Measurements from ENCODE around the gene PPP1R3C.

The PPP1R3C gene

DNA sequence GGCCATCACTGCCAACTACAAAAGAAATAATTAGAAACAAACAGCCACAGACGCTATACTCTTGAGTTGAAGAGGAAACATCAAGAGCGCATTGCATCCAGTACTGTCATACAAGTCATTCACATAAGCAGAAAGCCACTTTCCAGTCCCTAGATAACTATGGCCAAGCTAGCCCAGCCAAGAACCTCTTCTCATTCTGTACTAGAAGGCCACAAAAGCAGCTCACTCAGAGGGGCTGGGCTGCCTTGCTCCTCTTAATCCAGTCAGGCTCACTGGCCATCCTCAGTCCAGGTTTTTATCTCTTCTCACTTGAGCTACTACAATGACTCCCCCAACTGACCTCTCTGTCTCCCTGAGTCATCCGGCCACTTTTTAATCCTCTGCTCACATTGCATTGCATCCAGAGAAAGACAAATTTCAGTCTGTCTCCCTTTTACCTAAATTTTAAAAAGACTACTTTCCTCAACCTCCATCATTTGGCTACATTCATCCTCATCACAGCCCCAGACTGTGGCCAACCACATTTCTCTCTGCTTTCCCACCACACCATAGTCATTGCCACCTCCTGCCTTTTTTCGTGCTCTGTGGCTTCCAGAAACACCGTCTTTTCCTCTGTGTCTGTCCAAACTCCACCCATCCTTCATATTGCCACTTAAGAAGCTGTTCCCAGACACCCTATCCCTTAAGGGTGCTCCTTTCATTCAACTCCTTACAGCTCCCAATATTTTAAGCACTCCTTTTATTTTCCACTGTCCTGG, 25.0 kb downstream of the PPP1R3C start:
- Histone ChIP-seq H3K4me1 (ENCODE audit: control insufficient read depth, low read depth, low read length) (no peaks in the 10 kb centered on the region), H3K27ac (ENCODE audit: low read length) (no peak overlapping the region), H3K9ac (ENCODE audit: low read length) (no peak overlapping the region), H3K9me3 (ENCODE audit: control insufficient read depth, low read depth, low read length) (no peaks in the 10 kb centered on the region), H3K4me3 (ENCODE audit: low read length) (no peak overlapping the region), H3K27me3 (ENCODE audit: control insufficient read depth, insufficient read depth, low read length) (no peaks in the 10 kb centered on the region), H3K36me3 (ENCODE audit: control insufficient read depth, low read depth, low read length) (no peaks in the 10 kb centered on the region)

DNA sequence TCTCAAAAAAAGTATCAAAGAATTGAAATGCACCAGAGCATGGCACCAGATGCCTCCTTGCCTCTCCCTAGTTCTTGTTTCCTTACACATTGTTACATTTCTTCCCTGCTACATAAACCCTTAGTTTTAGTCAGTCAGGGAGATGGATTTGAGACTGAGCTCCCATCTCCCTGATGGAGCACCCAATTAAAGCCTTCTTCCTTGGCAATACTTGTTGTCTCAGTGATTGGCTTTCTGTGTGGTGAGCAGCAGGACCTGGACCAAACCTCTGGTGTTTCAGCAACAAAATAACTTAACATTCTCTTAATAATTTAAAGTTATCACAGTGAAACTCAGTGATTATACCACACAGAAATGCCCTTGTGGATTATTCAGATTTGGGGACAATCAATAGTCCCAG, 26.9 kb downstream of the PPP1R3C start:
- Histone ChIP-seq H3K4me3 (ENCODE audit: low read length) (no peak overlapping the region), H3K27ac (ENCODE audit: low read length) (no peak overlapping the region), H3K4me1 (ENCODE audit: control insufficient read depth, low read depth, low read length) (no peaks in the 10 kb centered on the region), H3K27me3 (ENCODE audit: control insufficient read depth, insufficient read depth, low read length) (no peaks in the 10 kb centered on the region), H3K9ac (ENCODE audit: low read length) (no peak overlapping the region), H3K9me3 (ENCODE audit: control insufficient read depth, low read depth, low read length) (no peaks in the 10 kb centered on the region), H3K36me3 (ENCODE audit: control insufficient read depth, low read depth, low read length) (no peaks in the 10 kb centered on the region)

DNA sequence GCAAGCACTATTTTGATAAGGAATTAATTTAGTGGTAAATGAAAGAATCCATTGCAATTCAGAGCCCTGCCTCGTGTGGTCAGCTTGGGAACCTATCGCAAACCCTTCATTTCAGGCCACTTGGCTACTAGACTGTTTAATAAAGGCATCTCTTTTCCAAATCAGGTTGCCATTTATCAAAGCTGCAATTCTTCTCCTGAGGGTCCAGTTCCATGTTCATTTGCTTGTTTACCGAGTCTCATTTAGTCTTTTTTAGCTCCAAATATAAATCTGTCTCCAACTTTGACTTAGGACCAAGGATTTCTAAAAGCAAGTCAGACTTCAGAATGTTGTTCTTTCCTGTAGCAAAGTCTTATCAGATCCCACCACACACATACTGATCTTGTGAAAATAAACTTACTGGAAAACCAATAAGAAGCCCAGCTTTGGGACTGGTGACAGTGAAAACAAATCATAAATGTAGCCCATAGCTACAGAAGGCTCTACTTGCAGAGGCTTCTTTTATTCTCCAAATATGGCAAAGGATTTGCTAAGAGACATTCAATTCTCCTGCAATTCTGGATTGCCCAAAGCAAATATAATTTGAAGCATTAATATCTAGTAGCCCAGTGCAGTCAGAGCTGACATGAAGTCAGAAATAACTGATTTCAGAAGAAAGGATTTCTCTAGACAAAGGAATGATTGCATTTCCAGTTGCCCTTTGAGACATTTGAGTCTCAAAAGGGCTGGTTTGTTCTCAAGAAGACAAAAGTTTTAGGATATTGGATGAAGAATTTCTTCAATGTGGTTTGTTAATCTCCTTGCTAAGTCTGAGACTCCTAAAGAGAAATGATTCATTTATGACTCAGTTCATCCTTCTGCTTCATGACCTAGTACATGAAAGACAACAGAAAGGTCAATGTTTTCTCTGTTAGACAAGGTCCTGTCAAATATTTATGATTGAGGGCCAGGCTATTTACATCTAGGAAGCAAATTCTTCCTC, 28.0 kb downstream of the PPP1R3C start:
- H3K27me3 ChIP-seq (ENCODE audit: control insufficient read depth, insufficient read depth, low read length): no peaks in the 10 kb centered on the region
- H3K4me3 ChIP-seq (ENCODE audit: low read length): no peak overlapping the region
- no peaks in the 10 kb centered on the region for H3K9me3 ChIP-seq (ENCODE audit: control insufficient read depth, low read depth, low read length)
- no peak overlapping the region for H3K9ac ChIP-seq (ENCODE audit: low read length)
- no peak overlapping the region for H3K27ac ChIP-seq (ENCODE audit: low read length)
- H3K4me1 ChIP-seq (ENCODE audit: control insufficient read depth, low read depth, low read length): no peaks in the 10 kb centered on the region
- no peaks in the 10 kb centered on the region for H3K36me3 ChIP-seq (ENCODE audit: control insufficient read depth, low read depth, low read length)

DNA sequence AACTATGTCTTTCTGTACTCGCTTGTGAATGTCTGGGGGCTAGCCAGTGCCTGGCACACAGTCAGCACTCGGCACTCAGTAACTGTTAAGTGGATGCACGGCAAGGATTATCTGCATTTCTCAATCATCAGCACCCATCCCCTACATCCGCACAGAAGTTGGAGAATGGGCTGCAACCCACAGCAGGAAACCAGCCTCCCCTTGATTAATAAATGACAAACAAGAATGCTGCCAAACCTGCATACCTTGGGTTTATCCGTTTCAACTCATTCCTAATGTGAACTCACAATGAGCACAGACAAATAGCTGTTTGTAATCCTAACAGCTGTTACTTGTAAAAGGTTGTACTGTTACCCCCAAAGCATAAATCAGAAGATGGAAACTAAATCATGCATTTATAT, 28.9 kb downstream of the PPP1R3C start:
- Histone ChIP-seq H3K9me3 (ENCODE audit: control insufficient read depth, low read depth, low read length) (no peaks in the 10 kb centered on the region), H3K27me3 (ENCODE audit: control insufficient read depth, insufficient read depth, low read length) (no peaks in the 10 kb centered on the region), H3K4me3 (ENCODE audit: low read length) (no peak overlapping the region), H3K27ac (ENCODE audit: low read length) (no peak overlapping the region), H3K4me1 (ENCODE audit: control insufficient read depth, low read depth, low read length) (no peaks in the 10 kb centered on the region), H3K36me3 (ENCODE audit: control insufficient read depth, low read depth, low read length) (no peaks in the 10 kb centered on the region), H3K9ac (ENCODE audit: low read length) (no peak overlapping the region)

DNA sequence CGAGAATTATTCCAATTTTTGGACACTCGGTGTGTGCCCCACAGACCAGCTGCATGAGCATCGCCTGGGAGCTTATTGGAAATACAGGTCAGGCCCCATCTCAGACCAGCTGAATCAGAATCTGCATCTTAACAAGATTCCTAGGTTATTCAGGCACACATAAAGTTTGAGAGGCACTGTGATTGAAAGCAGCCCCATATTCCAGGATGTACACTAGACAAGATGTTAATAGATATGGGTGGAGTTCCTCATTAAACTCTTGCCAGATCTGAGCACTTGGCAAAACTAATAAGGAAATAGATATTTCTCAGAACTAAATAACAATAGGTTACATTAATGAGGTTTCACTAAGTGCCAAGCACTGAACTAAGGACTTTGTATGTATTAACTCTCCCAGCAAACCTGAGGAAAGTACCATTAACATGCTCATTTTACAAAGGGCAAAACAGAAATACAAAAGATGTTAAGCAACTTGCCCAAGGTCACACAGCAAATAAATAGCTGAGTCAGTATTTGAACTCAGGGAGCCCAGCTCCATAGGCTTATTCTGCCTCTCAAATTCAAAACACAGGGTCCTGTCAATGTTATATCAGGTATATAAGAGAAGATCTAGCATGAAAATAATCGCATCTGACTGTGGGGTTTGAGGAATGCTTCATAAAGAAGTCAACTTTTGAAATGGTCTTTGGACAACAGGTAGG, 29.9 kb downstream of the PPP1R3C start:
- Histone ChIP-seq H3K27me3 (ENCODE audit: control insufficient read depth, insufficient read depth, low read length) (no peaks in the 10 kb centered on the region), H3K9ac (ENCODE audit: low read length) (no peak overlapping the region), H3K36me3 (ENCODE audit: control insufficient read depth, low read depth, low read length) (no peaks in the 10 kb centered on the region), H3K4me1 (ENCODE audit: control insufficient read depth, low read depth, low read length) (no peaks in the 10 kb centered on the region), H3K27ac (ENCODE audit: low read length) (no peak overlapping the region), H3K9me3 (ENCODE audit: control insufficient read depth, low read depth, low read length) (no peaks in the 10 kb centered on the region), H3K4me3 (ENCODE audit: low read length) (no peak overlapping the region)

DNA sequence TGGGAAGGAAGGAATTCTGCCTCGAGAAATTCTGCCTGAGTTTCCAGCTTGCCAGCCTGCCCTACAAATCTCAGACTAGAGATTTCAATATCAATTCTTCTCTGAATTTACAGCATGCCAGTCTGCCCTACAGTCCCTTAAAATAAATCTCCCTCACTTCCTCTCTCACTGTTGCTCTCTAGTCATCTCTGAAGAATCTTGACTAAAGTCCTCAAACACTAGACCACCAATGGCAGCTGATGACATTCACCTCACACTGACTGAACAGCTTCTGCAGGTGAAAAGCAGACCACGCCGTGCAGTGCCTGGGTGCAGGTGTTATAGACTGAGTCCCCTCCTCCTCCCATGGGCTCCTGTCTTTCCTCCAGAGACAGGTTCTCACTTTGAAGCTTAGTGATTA, 30.4 kb downstream of the PPP1R3C start:
- Histone ChIP-seq H3K4me3 (ENCODE audit: low read length) (no peak overlapping the region), H3K4me1 (ENCODE audit: control insufficient read depth, low read depth, low read length) (no peaks in the 10 kb centered on the region), H3K27ac (ENCODE audit: low read length) (no peak overlapping the region), H3K36me3 (ENCODE audit: control insufficient read depth, low read depth, low read length) (no peaks in the 10 kb centered on the region), H3K9ac (ENCODE audit: low read length) (no peak overlapping the region), H3K9me3 (ENCODE audit: control insufficient read depth, low read depth, low read length) (no peaks in the 10 kb centered on the region), H3K27me3 (ENCODE audit: control insufficient read depth, insufficient read depth, low read length) (no peaks in the 10 kb centered on the region)

DNA sequence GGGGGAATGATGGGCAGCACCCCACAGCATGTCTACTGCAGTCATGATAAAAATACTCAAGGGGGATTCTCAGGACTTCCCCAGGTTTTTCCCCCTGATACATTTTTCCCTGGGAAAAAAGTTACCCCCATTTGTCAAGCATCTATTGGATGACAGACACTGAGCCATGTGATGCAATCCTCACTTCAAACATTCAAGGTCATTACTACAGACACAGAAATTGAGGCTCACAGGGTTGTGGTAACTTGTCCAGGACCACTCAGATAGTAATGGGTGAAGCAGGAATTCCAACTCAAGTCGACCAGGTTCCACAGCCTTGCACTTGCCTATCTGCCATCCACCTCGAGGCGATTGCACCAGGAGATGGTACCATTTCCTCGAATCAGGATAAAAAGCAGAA, 31.7 kb downstream of the PPP1R3C start:
- H3K27ac ChIP-seq (ENCODE audit: low read length): no peak overlapping the region
- no peaks in the 10 kb centered on the region for H3K9me3 ChIP-seq (ENCODE audit: control insufficient read depth, low read depth, low read length)
- H3K27me3 ChIP-seq (ENCODE audit: control insufficient read depth, insufficient read depth, low read length): no peaks in the 10 kb centered on the region
- H3K36me3 ChIP-seq (ENCODE audit: control insufficient read depth, low read depth, low read length): no peaks in the 10 kb centered on the region
- no peaks in the 10 kb centered on the region for H3K4me1 ChIP-seq (ENCODE audit: control insufficient read depth, low read depth, low read length)
- no peak overlapping the region for H3K4me3 ChIP-seq (ENCODE audit: low read length)
- no peak overlapping the region for H3K9ac ChIP-seq (ENCODE audit: low read length)

DNA sequence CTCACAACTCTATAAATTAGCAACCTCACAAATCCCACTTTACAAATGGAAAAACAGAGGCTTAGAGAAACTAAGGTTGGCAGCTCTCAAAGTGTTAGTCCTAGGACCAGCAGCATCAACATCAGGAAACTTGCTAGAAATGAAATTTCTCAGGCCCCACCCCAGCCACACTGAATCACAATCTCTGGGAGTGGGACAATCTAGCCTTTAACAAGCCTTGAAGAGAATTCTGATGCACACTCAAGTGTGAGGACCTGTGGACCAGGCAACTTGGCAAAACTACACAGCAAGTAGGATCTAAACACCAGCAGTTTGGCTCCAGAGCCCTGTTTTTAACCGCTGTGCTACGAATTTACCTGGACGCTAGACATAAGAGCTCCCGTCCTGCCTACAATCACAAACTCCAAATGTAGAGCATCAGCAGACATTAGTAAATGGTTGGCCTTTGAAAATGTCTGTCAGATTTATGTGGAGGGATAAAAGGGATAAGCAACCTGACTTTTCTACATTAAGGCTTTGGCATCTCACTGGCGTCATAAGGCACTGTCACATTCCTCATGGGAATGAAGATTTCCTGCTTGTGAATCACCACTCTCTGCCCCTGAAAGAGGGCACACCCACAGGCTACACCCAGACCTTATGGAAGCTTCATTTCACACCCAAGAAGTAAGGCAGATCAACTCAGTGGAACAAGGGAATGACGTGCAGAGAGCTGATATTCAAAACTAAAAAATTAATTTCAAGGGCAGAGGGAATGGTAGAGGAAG, 34.5 kb downstream of the PPP1R3C start:
- no peak overlapping the region for H3K9ac ChIP-seq (ENCODE audit: low read length)
- H3K9me3 ChIP-seq (ENCODE audit: control insufficient read depth, low read depth, low read length): no peaks in the 10 kb centered on the region
- no peaks in the 10 kb centered on the region for H3K27me3 ChIP-seq (ENCODE audit: control insufficient read depth, insufficient read depth, low read length)
- H3K4me3 ChIP-seq (ENCODE audit: low read length): no peak overlapping the region
- no peak overlapping the region for H3K27ac ChIP-seq (ENCODE audit: low read length)
- no peaks in the 10 kb centered on the region for H3K4me1 ChIP-seq (ENCODE audit: control insufficient read depth, low read depth, low read length)
- H3K36me3 ChIP-seq (ENCODE audit: control insufficient read depth, low read depth, low read length): no peaks in the 10 kb centered on the region

DNA sequence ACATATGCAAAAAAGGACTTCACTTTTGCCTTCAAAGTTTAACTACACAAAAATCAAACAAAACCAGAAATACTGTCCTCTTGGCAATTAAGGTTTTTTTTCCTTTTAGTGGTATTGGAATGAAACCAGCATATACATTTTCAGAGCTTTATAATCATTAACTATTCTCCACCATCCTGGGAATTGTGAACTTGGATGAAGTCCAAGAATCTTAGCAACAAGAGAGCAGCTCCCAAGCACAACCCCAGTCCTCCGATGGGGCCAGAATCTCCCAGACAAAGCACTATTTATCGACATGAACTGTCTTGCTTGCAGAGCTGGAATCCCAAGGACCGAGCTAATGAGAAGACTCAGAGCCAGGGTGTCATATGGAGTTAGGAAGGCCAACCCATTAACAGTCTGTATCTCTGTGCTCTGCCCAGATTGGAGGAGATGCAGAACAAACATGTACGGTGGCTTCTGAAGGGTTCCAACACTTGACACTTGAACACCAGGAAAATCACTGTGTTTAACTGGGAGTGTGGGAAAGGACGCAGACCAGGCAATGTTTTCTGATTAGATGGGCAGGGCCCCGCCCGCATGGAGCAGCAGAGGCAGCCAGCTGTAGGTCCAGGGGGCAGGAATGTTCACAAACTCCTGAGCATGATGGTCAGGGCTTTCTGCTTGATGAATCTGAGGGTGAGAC, 35.5 kb downstream of the PPP1R3C start:
- H3K9ac ChIP-seq (ENCODE audit: low read length): no peak overlapping the region
- H3K27me3 ChIP-seq (ENCODE audit: control insufficient read depth, insufficient read depth, low read length): no peaks in the 10 kb centered on the region
- no peaks in the 10 kb centered on the region for H3K4me1 ChIP-seq (ENCODE audit: control insufficient read depth, low read depth, low read length)
- H3K27ac ChIP-seq (ENCODE audit: low read length): no peak overlapping the region
- H3K9me3 ChIP-seq (ENCODE audit: control insufficient read depth, low read depth, low read length): no peaks in the 10 kb centered on the region
- H3K4me3 ChIP-seq (ENCODE audit: low read length): no peak overlapping the region
- H3K36me3 ChIP-seq (ENCODE audit: control insufficient read depth, low read depth, low read length): no peaks in the 10 kb centered on the region

DNA sequence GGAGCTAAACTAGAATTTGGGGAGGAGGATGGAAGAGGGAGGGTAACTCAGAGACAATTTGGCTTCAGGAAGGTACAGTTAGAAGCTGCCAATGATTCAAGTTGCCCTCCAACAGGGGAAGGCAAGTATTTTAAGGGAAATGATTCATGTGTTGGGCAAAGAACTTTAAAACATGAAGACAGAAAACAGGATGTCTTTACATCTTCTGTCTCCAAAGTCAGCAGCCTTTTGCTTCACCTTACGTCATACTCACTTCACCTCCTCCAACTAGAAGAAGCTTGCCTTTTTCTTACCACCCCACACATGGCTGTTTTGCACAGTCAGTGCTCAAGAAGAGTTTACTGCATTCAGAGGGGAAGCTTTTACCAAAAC, 36.1 kb downstream of the PPP1R3C start:
- H3K27me3 ChIP-seq (ENCODE audit: control insufficient read depth, insufficient read depth, low read length): no peaks in the 10 kb centered on the region
- H3K36me3 ChIP-seq (ENCODE audit: control insufficient read depth, low read depth, low read length): no peaks in the 10 kb centered on the region
- H3K4me3 ChIP-seq (ENCODE audit: low read length): no peak overlapping the region
- H3K9ac ChIP-seq (ENCODE audit: low read length): no peak overlapping the region
- H3K9me3 ChIP-seq (ENCODE audit: control insufficient read depth, low read depth, low read length): no peaks in the 10 kb centered on the region
- no peak overlapping the region for H3K27ac ChIP-seq (ENCODE audit: low read length)
- no peaks in the 10 kb centered on the region for H3K4me1 ChIP-seq (ENCODE audit: control insufficient read depth, low read depth, low read length)

Data from iPS-18a (cell line).